ENCODE results near the gene MAPK6.

The MAPK6 gene

DNA sequence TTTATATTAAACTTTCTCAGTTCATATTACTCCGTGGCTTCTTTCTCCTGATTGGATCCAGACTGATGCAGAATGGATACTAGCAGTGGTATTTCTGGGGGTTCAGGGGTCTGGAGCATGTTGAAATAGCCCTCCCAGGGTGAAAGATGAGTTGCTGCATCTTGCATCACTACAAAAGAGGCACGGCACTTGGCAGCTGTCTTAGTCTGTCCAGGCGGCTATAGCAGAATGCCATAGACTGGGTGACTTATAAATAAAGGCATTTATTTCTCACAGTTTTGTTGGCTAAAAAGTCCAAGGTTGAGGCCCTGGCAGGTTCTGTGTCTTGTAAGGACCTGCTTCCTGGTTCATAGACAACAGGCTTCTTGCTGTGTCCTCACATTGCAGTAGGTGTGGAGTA, 94.2 kb downstream of the MAPK6 start:
- 0 out of 2 replicates have a peak overlapping the region, but pooled peaks have one; percentile 45 for H3K4me3 ChIP-seq (ENCODE audit: low read depth, low read length)
- TF ChIP-seq, protein P1, sequence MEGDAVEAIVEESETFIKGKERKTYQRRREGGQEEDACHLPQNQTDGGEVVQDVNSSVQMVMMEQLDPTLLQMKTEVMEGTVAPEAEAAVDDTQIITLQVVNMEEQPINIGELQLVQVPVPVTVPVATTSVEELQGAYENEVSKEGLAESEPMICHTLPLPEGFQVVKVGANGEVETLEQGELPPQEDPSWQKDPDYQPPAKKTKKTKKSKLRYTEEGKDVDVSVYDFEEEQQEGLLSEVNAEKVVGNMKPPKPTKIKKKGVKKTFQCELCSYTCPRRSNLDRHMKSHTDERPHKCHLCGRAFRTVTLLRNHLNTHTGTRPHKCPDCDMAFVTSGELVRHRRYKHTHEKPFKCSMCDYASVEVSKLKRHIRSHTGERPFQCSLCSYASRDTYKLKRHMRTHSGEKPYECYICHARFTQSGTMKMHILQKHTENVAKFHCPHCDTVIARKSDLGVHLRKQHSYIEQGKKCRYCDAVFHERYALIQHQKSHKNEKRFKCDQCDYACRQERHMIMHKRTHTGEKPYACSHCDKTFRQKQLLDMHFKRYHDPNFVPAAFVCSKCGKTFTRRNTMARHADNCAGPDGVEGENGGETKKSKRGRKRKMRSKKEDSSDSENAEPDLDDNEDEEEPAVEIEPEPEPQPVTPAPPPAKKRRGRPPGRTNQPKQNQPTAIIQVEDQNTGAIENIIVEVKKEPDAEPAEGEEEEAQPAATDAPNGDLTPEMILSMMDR (IDR thresholded peaks at IDR 0.05; ENCODE audit: insufficient read depth, low read depth, low read length, missing control alignments) = no peak
- DNase-seq (ENCODE audit: low read depth) = no peak

DNA sequence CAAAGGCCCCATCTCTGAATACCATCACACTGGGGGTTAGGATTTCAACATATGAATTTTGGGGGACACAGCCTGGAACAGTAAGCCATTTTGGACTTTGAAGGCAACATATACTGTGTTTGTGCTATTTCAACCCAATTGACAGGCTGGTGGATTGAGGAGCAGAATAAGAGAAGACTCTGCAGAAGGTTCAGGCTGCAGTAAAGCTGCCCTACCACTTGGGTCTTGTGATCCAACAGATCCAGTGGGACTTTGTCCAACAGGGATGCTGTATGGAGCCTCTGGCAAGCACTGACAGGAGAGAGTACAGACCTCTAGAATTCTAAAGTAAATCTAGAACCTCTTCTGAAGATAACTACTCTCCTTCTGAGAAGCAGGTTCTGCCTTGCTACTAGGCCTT, 94.7 kb downstream of the MAPK6 start:
- no peak for DNase-seq (ENCODE audit: low read depth)
- TF ChIP-seq, protein P1 (IDR thresholded peaks at IDR 0.05; ENCODE audit: insufficient read depth, low read depth, low read length, missing control alignments) = no peak
- no peak overlapping the region for H3K4me3 ChIP-seq (ENCODE audit: low read depth, low read length)

DNA sequence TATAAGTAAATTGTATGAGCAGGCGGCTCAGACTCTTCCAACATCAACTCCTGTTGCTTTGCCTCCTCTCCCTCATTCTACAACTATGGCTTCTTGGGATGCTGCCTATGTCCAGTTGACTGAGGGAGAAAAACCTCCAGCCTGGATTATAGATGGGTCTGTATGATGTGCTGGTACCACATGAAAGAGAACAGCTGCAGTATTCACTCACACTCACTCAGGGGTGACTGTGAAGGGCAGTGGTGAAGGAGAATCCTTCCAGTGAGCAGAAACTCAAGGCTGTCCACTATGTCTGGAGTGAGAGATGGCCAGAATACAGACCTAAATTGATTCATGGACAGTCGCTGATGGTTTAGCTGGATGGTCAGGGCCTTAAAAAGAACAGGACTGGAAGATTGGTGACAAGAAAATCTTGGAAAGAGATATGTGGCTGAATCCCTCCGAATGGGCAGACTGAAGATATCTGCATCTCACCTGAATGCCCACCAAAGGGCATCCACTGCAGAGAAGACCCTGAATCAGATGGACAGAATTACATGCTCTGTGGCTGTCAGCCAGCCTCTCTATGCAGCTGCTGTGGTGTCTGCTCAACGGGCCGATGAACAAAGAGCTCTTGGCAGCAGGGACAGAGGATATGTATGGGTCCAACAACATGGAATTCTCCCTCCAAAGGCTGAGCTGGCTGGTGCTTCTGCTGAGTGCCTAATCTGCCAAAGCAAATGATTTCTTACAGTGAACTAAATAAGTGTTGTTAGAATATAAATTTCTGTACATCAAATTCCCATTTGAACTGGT, 95.4 kb downstream of the MAPK6 start:
- DNase-seq (ENCODE audit: low read depth) = no peak
- TF ChIP-seq, protein P1 (IDR thresholded peaks at IDR 0.05; ENCODE audit: insufficient read depth, low read depth, low read length, missing control alignments) = no peak
- no peak overlapping the region for H3K4me3 ChIP-seq (ENCODE audit: low read depth, low read length)

- H3K4me3 ChIP-seq (ENCODE audit: low read depth, low read length) = no peak overlapping the region
- TF ChIP-seq, protein P1 (IDR thresholded peaks at IDR 0.05; ENCODE audit: insufficient read depth, low read depth, low read length, missing control alignments) = no peak
- no peak for DNase-seq (ENCODE audit: low read depth)
Measured at GRCh38 chr15:52115598-52116427, 96.8 kb downstream of the MAPK6 start.
